ENCODE measurements around the gene SLC7A14.

DNA sequence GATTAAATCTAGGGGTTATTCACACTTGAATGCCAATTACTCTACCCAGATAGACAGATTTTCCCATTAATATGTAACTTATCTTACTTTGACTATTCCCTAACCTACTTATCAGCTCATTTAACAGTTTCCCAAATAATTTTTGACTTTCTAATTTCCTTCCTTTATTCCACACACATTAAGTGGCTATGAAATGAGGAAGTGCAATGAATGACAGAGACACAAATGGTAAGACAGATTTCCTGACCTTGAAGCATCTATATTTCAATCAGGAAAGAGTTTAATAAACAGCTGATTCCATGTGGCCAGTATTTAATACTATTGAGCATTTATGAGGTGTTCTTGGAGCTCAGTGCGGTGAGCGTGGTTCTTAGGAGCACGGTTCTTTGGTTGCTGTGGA lies 78.8 kb downstream of the SLC7A14 start:
- TF ChIP-seq POLR2AphosphoS5 (IDR thresholded peaks at IDR 0.05) = no peak
- no peak for TF ChIP-seq POLR2A (IDR thresholded peaks at IDR 0.05)
